T-helper 17 cell (primary cell): Measurements from ENCODE around the gene IMMP2L. TPM values are rescaled to one million over a fixed set of nuclear protein-coding genes. Genes with fewer than 3 reads are reported as not detected.
"Not testable (repeated sequence)": the region's sequence is repeated elsewhere in the genome, so short reads cannot be mapped to it uniquely, and the experiment has no call there.

Experiments used
- ATAC-seq: fragments of 150-1000 bp; cut with Tn5 transposase; 2 replicates; pipeline ENCODE4 v1.10.0; 2021; ENCODE audit warnings: mild to moderate bottlenecking, moderate library complexity
- DNase-seq, 3 donors: peaks; one replicate each; pipeline versions ENCODE4 v3.0.0 to v3.0.0-alpha.2; 2020 to 2021
- H3K9me3 ChIP-seq: one replicate; pipeline ENCODE4 v1.7.0; 2013; ENCODE audit warnings: low read length, mild to moderate bottlenecking; ENCODE audit not compliant: control insufficient read depth, poor library complexity, severe bottlenecking
- H3K27ac Mint-ChIP-seq: one replicate; pipeline ENCODE4 v1.8.0; 2022; ENCODE audit warnings: mild to moderate bottlenecking, moderate library complexity, mixed read lengths
- H3K27me3 Mint-ChIP-seq: one replicate; pipeline ENCODE4 v1.8.0; 2022; ENCODE audit warnings: mixed read lengths
- H3K36me3 Mint-ChIP-seq: one replicate; pipeline ENCODE4 v1.8.0; 2022; ENCODE audit warnings: low read depth, mixed read lengths
- H3K4me1 Mint-ChIP-seq: one replicate; pipeline ENCODE4 v1.8.0; 2022; ENCODE audit warnings: mild to moderate bottlenecking, mixed read lengths
- H3K4me3 Mint-ChIP-seq: one replicate; pipeline ENCODE4 v1.8.0; 2022; ENCODE audit warnings: mild to moderate bottlenecking, moderate library complexity, mixed read lengths
- total RNA-seq, 4 donors: library from RNA in 2 of 4; stranded (reverse) in 2 of 4; gene quantifications; one replicate each; pipeline ENCODE4 v1.2.3 and lab custom pipeline; 2022 to 2026

The IMMP2L gene
- total RNA-seq, 2 donors from 2014 or later: 17.9 to 19.9 TPM

GRCh38 chr7:111086532-111086931 lies 475.8 kb downstream of the IMMP2L start:
- no peak overlapping the region for H3K27ac Mint-ChIP-seq
- no peak for ATAC-seq
- no peaks in the 10 kb centered on the region for H3K27me3 Mint-ChIP-seq
- no peaks in the 10 kb centered on the region for H3K9me3 ChIP-seq
- H3K36me3 Mint-ChIP-seq: peaks cover 4% of the 10 kb centered on the region
- H3K4me3 Mint-ChIP-seq: no peak overlapping the region
- peaks cover 32% of the 10 kb centered on the region for H3K4me1 Mint-ChIP-seq
- no peak for DNase-seq

- Mint-ChIP-seq H3K27me3 (no peaks in the 10 kb centered on the region), H3K36me3 (peaks cover 4% of the 10 kb centered on the region), H3K4me1 (peaks cover 31% of the 10 kb centered on the region), H3K4me3 (no peak overlapping the region), H3K27ac (no peak overlapping the region)
- H3K9me3 ChIP-seq: no peaks in the 10 kb centered on the region
- DNase-seq (no peak), ATAC-seq (no peak)
Observed at GRCh38 chr7:111085356-111085755, 476.9 kb downstream of the IMMP2L start.

- peak; percentile 99 for ATAC-seq
- H3K27me3 Mint-ChIP-seq: no peaks in the 10 kb centered on the region
- peak overlapping the region; percentile 87 for H3K27ac Mint-ChIP-seq
- peak overlapping the region; percentile 59 for H3K4me3 Mint-ChIP-seq
- peaks cover 31% of the 10 kb centered on the region for H3K4me1 Mint-ChIP-seq
- peak in 1 of 3 donors; percentile 18 for DNase-seq
- peaks cover 4% of the 10 kb centered on the region for H3K36me3 Mint-ChIP-seq
- no peaks in the 10 kb centered on the region for H3K9me3 ChIP-seq
Observed at GRCh38 chr7:111083413-111083812, 478.9 kb downstream of the IMMP2L start.

- peaks cover 34% of the 10 kb centered on the region for H3K4me1 Mint-ChIP-seq
- DNase-seq (no peak), ATAC-seq (no peak)
- no peaks in the 10 kb centered on the region for H3K9me3 ChIP-seq
- H3K4me3 Mint-ChIP-seq: no peak overlapping the region
- H3K27ac Mint-ChIP-seq: peak overlapping the region; percentile 87
- H3K36me3 Mint-ChIP-seq: peaks cover 4% of the 10 kb centered on the region
- no peaks in the 10 kb centered on the region for H3K27me3 Mint-ChIP-seq
Observed at GRCh38 chr7:111082351-111082750, 479.9 kb downstream of the IMMP2L start.

GRCh38 chr7:111081546-111082267 lies 480.6 kb downstream of the IMMP2L start:
- DNase-seq: no peak
- Mint-ChIP-seq H3K4me1 (peaks cover 39% of the 10 kb centered on the region), H3K36me3 (peaks cover 4% of the 10 kb centered on the region), H3K27me3 (no peaks in the 10 kb centered on the region), H3K4me3 (peak overlapping the region; percentile 55), H3K27ac (peak overlapping the region; percentile 87)
- ATAC-seq: no peak
- no peaks in the 10 kb centered on the region for H3K9me3 ChIP-seq

GRCh38 chr7:111080495-111081105 lies 481.7 kb downstream of the IMMP2L start:
- Mint-ChIP-seq H3K4me3 (no peak overlapping the region), H3K4me1 (peaks cover 39% of the 10 kb centered on the region), H3K27me3 (no peaks in the 10 kb centered on the region), H3K36me3 (peaks cover 4% of the 10 kb centered on the region), H3K27ac (no peak overlapping the region)
- ATAC-seq: no peak
- DNase-seq: no peak
- H3K9me3 ChIP-seq: no peaks in the 10 kb centered on the region

GRCh38 chr7:111077001-111077400 lies 485.3 kb downstream of the IMMP2L start:
- H3K27ac Mint-ChIP-seq: peak overlapping the region; percentile 32
- ATAC-seq (no peak), DNase-seq (no peak)
- H3K9me3 ChIP-seq: no peaks in the 10 kb centered on the region
- H3K4me1 Mint-ChIP-seq: peaks cover 28% of the 10 kb centered on the region
- no peaks in the 10 kb centered on the region for H3K27me3 Mint-ChIP-seq
- no peaks in the 10 kb centered on the region for H3K36me3 Mint-ChIP-seq
- H3K4me3 Mint-ChIP-seq: no peak overlapping the region

GRCh38 chr7:111076205-111076604 lies 486.1 kb downstream of the IMMP2L start:
- no peaks in the 10 kb centered on the region for H3K9me3 ChIP-seq
- DNase-seq (no peak), ATAC-seq (no peak)
- no peak overlapping the region for H3K27ac Mint-ChIP-seq
- H3K4me3 Mint-ChIP-seq: no peak overlapping the region
- H3K36me3 Mint-ChIP-seq: no peaks in the 10 kb centered on the region
- no peaks in the 10 kb centered on the region for H3K27me3 Mint-ChIP-seq
- H3K4me1 Mint-ChIP-seq: peaks cover 24% of the 10 kb centered on the region

GRCh38 chr7:111075498-111075897 lies 486.8 kb downstream of the IMMP2L start:
- DNase-seq (no peak), ATAC-seq (no peak)
- Mint-ChIP-seq H3K27ac (no peak overlapping the region), H3K4me1 (peaks cover 24% of the 10 kb centered on the region), H3K36me3 (no peaks in the 10 kb centered on the region), H3K4me3 (no peak overlapping the region), H3K27me3 (no peaks in the 10 kb centered on the region)
- no peaks in the 10 kb centered on the region for H3K9me3 ChIP-seq

GRCh38 chr7:111074748-111075146 lies 487.5 kb downstream of the IMMP2L start:
- H3K27ac Mint-ChIP-seq: no peak overlapping the region

GRCh38 chr7:111074071-111074747 lies 488.1 kb downstream of the IMMP2L start:
- no peaks in the 10 kb centered on the region for H3K27me3 Mint-ChIP-seq
- H3K4me3 Mint-ChIP-seq: no peak overlapping the region
- no peaks in the 10 kb centered on the region for H3K9me3 ChIP-seq
- ATAC-seq (no peak), DNase-seq (no peak)
- peaks cover 24% of the 10 kb centered on the region for H3K4me1 Mint-ChIP-seq
- H3K36me3 Mint-ChIP-seq: no peaks in the 10 kb centered on the region
- H3K27ac Mint-ChIP-seq: peak overlapping the region; percentile 32

More at GRCh38 chr7:111074748-111075146, 487.5 kb downstream of the IMMP2L start:
- no peak for DNase-seq
- peaks cover 24% of the 10 kb centered on the region for H3K4me1 Mint-ChIP-seq
- H3K4me3 Mint-ChIP-seq: no peak overlapping the region
- H3K36me3 Mint-ChIP-seq: no peaks in the 10 kb centered on the region
- H3K9me3 ChIP-seq: no peaks in the 10 kb centered on the region
- no peak for ATAC-seq
- H3K27me3 Mint-ChIP-seq: no peaks in the 10 kb centered on the region

- not testable (repeated sequence) for DNase-seq, H3K27ac Mint-ChIP-seq, ATAC-seq, H3K4me3 Mint-ChIP-seq, H3K9me3 ChIP-seq, H3K27me3 Mint-ChIP-seq, H3K36me3 Mint-ChIP-seq
- H3K4me1 Mint-ChIP-seq: peaks cover 22% of the 10 kb centered on the region
Observed at GRCh38 chr7:111072658-111073057, 489.6 kb downstream of the IMMP2L start.

GRCh38 chr7:111071556-111071955 lies 490.7 kb downstream of the IMMP2L start:
- Mint-ChIP-seq H3K4me3 (no peak overlapping the region), H3K4me1 (peaks cover 14% of the 10 kb centered on the region)

More at GRCh38 chr7:111071556-111071955, 490.7 kb downstream of the IMMP2L start:
- DNase-seq (no peak), ATAC-seq (no peak)
- H3K27me3 Mint-ChIP-seq: no peaks in the 10 kb centered on the region
- no peak overlapping the region for H3K27ac Mint-ChIP-seq
- H3K36me3 Mint-ChIP-seq: no peaks in the 10 kb centered on the region
- no peaks in the 10 kb centered on the region for H3K9me3 ChIP-seq
